ENCODE data around the gene THG1L. TPM values are rescaled to one million over a fixed set of nuclear protein-coding genes. Genes with fewer than 3 reads are reported as not detected.

The THG1L gene
- total and polyA plus RNA-seq, 2 of the 13 experiments (the other 11 are each of a cell fraction or from before 2014, with no cell fraction given) = 16.6 to 17.2 TPM

DNA sequence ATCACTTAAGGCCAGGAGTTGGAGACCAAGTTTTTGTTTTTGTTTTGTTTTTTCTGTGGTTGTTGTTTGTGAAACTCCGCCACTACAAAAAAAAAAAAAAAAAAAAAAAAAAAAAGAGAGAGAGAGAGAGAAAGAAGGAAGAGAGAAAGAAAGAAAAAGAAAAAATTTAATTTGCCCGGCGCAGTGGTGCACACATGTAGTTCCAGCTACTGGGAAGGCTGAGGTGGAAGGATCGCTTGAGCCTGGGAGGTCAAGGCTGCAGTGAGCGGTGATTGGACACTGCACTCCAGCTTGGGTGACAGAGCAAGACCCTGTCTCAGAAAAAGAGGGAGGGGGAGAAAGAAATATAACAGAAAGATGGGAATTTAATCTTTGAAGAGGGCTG, 902 bp downstream of the THG1L start:
- TF ChIP-seq PTBP1 (IDR thresholded peaks at IDR 0.05; ENCODE audit: low read depth, low read length, poor library complexity, severe bottlenecking) (no peak), MBD4 (IDR thresholded peaks at IDR 0.05; ENCODE audit: borderline replicate concordance, low read length) (no peak), ZMYM3 (CRISPR knock-in tag; IDR thresholded peaks at IDR 0.05) (no peak), SMC3 (IDR thresholded peaks at IDR 0.05; ENCODE audit: low read length) (no peak), ZNF891 (CRISPR knock-in tag; IDR thresholded peaks at IDR 0.05) (no peak), SIN3A (IDR thresholded peaks at IDR 0.05; ENCODE audit: borderline replicate concordance, low read depth, low read length) (no peak)
- ATAC-seq = no peak
- Histone ChIP-seq H3K27ac (ENCODE audit: extremely low read length, insufficient read depth, low read length) (no peak overlapping the region), H2AFZ (ENCODE audit: low read length) (no peak overlapping the region), H3K4me2 (ENCODE audit: low read depth, low read length) (peak overlapping the region; percentile 85), H3K27me3 (ENCODE audit: control insufficient read depth in 1 of 2, insufficient read depth in 2 of 2, low read length in 2 of 2) (no peaks in the 10 kb centered on the region; a peak in 1 of 5 replicates), H3K36me3 (replicated peaks in 1 of 2; ENCODE audit: control insufficient read depth in 1 of 2, insufficient read depth in 2 of 2, low read length in 2 of 2) (peaks cover 0 to 17% of the 10 kb centered on the region in 2 experiments; a peak in 4 of 5 replicates), H4K20me1 (ENCODE audit: insufficient read depth, low read length) (no peaks in the 10 kb centered on the region), H3K9ac (ENCODE audit: insufficient read depth, low read depth, low read length) (peak overlapping the region; percentile 79; the same call in 1 of the 2 replicates), H3K4me1 (ENCODE audit: insufficient read depth, low read length) (peaks cover 7% of the 10 kb centered on the region; the same call in 1 of the 2 replicates), H3K9me3 (ENCODE audit: low read length) (no peaks in the 10 kb centered on the region), H3K4me3 (replicated peaks in 1 of 3; ENCODE audit: insufficient read depth in 1 of 3, low read depth in 2 of 3, low read length in 3 of 3) (peak overlapping the region; percentile 64 to 83 (median 67); a peak in 5 of 6 replicates), H3K79me2 (ENCODE audit: insufficient read depth, low read length) (no peaks in the 10 kb centered on the region)
- POLR2A ChIA-PET = interaction anchor here (1.0 to 1.5 kb wide), 3 partner anchors 9 to 16 kb away, joined by 3 to 13 read pairs (median 10); partner anchors contain the start of gene LSM11
- no peak for FAIRE-seq
- in situ Hi-C loops (cut with HindIII; ENCODE audit: extremely low pct_ligation_motif_present, low pct_unique_long_range_greater_than_20kb) (loop anchor here (25.0 kb wide), 1 partner anchor 395 kb away; a partner anchor contains a TSS), intact Hi-C loops (cut with micrococcal nuclease; ENCODE audit: unreplicated experiment) (no loop called here)
- 97% methylated on average over 5 of the region's 5 CpGs for WGBS (ENCODE audit: low lambda C conversion rate)
- BruUV-seq (replicated peaks) = no TSS peak
- no peak for DNase-seq (ENCODE audit: low spot score)
- CTCF ChIA-PET (ENCODE audit: low intra/inter-chr PET ratio, low total read pairs) = no interaction called here

- ATAC-seq (no peak), FAIRE-seq (no peak), DNase-seq (ENCODE audit: low spot score) (no peak)
- Histone ChIP-seq H3K27ac (ENCODE audit: extremely low read length, insufficient read depth, low read length) (no peak overlapping the region), H3K9ac (ENCODE audit: insufficient read depth, low read depth, low read length) (no peak overlapping the region), H3K9me3 (ENCODE audit: low read length) (no peaks in the 10 kb centered on the region), H3K27me3 (ENCODE audit: control insufficient read depth in 1 of 2, insufficient read depth in 2 of 2, low read length in 2 of 2) (no peaks in the 10 kb centered on the region; a peak in 1 of 5 replicates), H2AFZ (ENCODE audit: low read length) (no peak overlapping the region), H3K4me1 (ENCODE audit: insufficient read depth, low read length) (peaks cover 7% of the 10 kb centered on the region; the same call in 1 of the 2 replicates), H3K79me2 (ENCODE audit: insufficient read depth, low read length) (no peaks in the 10 kb centered on the region), H4K20me1 (ENCODE audit: insufficient read depth, low read length) (no peaks in the 10 kb centered on the region), H3K36me3 (replicated peaks in 1 of 2; ENCODE audit: control insufficient read depth in 1 of 2, insufficient read depth in 2 of 2, low read length in 2 of 2) (peaks cover 0 to 17% of the 10 kb centered on the region in 2 experiments; a peak in 4 of 5 replicates), H3K4me2 (ENCODE audit: low read depth, low read length) (no peak overlapping the region), H3K4me3 (replicated peaks in 1 of 3; ENCODE audit: insufficient read depth in 1 of 3, low read depth in 2 of 3, low read length in 3 of 3) (no peak overlapping the region)
- CTCF ChIA-PET (ENCODE audit: low intra/inter-chr PET ratio, low total read pairs) = no interaction called here
- POLR2A ChIA-PET = interaction anchor here (1.5 kb wide), 1 partner anchor 11 kb away, joined by 13 read pairs; the partner anchor contains the start of gene LSM11
- no peak for TF ChIP-seq ZEB1 (IDR thresholded peaks at IDR 0.05; ENCODE audit: insufficient replicate concordance, low read depth)
- TF ChIP-seq HDAC2 (CRISPR knock-in tag; IDR thresholded peaks at IDR 0.05) = no peak
- TF ChIP-seq SAP130 (CRISPR knock-in tag; IDR thresholded peaks at IDR 0.05; ENCODE audit: low read depth) = no peak
- 95% methylated on average over 8 of the region's 8 CpGs for WGBS (ENCODE audit: low lambda C conversion rate)
- BruUV-seq (replicated peaks) = no TSS peak
- in situ Hi-C loops (cut with HindIII; ENCODE audit: extremely low pct_ligation_motif_present, low pct_unique_long_range_greater_than_20kb) (loop anchor here (25.0 kb wide), 1 partner anchor 395 kb away; a partner anchor contains a TSS), intact Hi-C loops (cut with micrococcal nuclease; ENCODE audit: unreplicated experiment) (no loop called here)
Measured at GRCh38 chr5:157732596-157733262, 1.5 kb downstream of the THG1L start.

Measured in HepG2 (cell line).